HFF-Myc (cell line): ENCODE measurements around the gene PCGF6.
A peak's percentile ranks its signal among the peaks of the same experiment; 100 is the strongest.
"Not testable (repeated sequence)": the region's sequence is repeated elsewhere in the genome, so short reads cannot be mapped to it uniquely, and the experiment has no call there.

ENCODE experiments used
- DNase-seq: peaks from one replicate; pipeline ENCODE4 v3.0.0-alpha.2; 2011; ENCODE audit warnings: low read depth; ENCODE audit errors: extremely low read depth
- H3K4me3 ChIP-seq: replicated peaks from 2 replicates; pipeline ENCODE4 v1.5.1; 2011; ENCODE audit warnings: low read depth, mild to moderate bottlenecking, control low read depth, low read length
- TF ChIP-seq, protein P1 (sequence below): IDR thresholded peaks from 2 replicates; pipeline ENCODE4 v1.5.1; 2012; ENCODE audit warnings: mild to moderate bottlenecking, low read depth, low read length, control low read depth; ENCODE audit errors: missing control alignments

PCGF6 gene

GRCh38 chr10:103276896-103277712, 73.8 kb downstream of the PCGF6 start, which contains the start of gene INA:
Gene INA, plus strand, starts transcription at chr10:103277138. Its CDS starts 74 bp downstream, at chr10:103277212.
- TF ChIP-seq, protein P1, sequence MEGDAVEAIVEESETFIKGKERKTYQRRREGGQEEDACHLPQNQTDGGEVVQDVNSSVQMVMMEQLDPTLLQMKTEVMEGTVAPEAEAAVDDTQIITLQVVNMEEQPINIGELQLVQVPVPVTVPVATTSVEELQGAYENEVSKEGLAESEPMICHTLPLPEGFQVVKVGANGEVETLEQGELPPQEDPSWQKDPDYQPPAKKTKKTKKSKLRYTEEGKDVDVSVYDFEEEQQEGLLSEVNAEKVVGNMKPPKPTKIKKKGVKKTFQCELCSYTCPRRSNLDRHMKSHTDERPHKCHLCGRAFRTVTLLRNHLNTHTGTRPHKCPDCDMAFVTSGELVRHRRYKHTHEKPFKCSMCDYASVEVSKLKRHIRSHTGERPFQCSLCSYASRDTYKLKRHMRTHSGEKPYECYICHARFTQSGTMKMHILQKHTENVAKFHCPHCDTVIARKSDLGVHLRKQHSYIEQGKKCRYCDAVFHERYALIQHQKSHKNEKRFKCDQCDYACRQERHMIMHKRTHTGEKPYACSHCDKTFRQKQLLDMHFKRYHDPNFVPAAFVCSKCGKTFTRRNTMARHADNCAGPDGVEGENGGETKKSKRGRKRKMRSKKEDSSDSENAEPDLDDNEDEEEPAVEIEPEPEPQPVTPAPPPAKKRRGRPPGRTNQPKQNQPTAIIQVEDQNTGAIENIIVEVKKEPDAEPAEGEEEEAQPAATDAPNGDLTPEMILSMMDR: no peak
- DNase-seq: no peak
- peak within 1 kb of the TSS; percentile 41 for H3K4me3 ChIP-seq

DNA sequence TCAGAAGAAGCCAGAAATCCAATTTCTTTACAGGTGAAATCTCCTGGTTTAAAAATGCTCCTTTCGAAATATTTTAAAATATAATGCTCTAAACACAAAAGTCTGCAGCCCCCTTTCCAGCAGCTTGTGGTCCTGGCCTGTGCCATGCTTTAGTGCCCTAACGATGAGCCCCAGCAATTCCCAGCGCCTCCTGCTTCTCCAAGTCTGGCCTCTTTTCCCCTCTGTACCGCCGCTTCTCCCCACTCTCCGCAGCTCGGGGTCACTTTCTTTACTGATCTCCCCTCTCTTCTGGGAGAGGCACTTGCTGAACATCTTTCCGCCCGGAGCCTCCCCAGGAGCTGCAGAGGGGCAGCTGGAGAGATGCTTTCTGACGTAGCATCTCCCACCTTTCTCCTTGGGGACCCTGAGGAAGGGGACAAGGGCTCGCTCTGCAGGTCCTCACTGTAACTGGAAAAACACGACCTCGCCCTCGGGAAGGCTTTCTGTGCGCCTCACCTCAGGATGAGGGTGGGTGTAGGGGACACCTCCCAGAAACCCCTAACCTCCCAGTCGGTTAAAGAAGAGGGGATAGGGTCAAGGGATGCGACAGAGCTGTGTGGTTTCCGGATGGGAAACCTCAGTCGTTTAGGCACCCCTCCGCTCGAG, 74.6 kb downstream of the PCGF6 start:
- peak overlapping the region; percentile 41 for H3K4me3 ChIP-seq
- DNase-seq: no peak
- TF ChIP-seq, protein P1: no peak

- TF ChIP-seq, protein P1: no peak
- peak; percentile 98 for DNase-seq
- H3K4me3 ChIP-seq: no peak overlapping the region
Observed at GRCh38 chr10:103273041-103273441, 77.9 kb downstream of the PCGF6 start.

DNA sequence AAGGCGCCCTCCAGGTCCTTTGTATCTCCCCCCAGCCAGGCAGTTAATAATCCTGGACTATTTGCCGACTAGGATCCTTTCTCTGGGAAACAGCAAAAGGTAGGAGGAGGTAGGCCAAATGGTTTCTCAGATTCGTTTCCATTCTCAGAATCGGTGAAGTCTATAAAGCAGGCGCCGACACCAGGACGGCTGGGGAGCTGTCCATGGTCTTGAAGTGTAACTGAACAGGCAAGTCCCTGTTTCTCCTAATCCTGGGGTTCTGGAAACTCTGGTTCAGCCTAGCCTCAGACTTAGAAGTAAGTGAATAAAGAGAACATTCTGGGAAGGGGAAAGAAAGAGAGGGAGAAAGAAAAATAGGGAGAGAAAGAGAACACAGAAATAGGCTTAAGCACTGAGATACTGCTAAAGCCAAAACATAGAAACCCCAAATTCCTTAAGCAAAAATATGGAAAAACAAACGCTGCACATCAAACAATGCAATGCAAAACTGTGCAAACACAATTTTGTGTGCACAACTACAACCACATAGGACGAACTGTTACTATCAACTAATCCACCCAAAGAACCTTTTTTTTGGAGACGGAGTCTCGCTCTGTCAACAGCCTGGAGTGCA, 85.1 kb downstream of the PCGF6 start:
- TF ChIP-seq, protein P1: no peak
- H3K4me3 ChIP-seq: no peak overlapping the region
- no peak for DNase-seq

GRCh38 chr10:103262229-103262628, 88.7 kb downstream of the PCGF6 start:
- H3K4me3 ChIP-seq: no peak overlapping the region
- DNase-seq: no peak
- TF ChIP-seq, protein P1: no peak

- H3K4me3 ChIP-seq: no peak overlapping the region
- DNase-seq: no peak
- TF ChIP-seq, protein P1: no peak
Observed at GRCh38 chr10:103259989-103260388, 91.0 kb downstream of the PCGF6 start.

DNA sequence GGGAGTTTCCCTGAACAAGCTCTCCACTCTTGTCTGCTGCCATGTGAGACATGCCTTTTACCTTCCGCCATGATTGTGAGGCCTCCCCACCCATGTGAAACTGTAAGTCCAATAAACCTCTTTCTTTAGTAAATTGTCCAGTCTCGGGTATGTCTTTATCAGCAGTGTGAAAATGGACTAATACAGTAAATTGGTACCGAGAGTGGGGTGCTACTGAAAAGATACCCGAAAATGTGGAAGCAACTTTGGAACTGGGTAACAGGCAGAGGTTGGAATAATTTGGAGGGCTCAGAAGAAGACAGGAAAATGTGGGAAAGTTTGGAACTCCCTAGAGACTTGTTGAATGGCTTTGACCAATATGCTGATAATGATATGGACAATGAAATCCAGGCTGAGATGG, 92.0 kb downstream of the PCGF6 start:
- DNase-seq: not testable (repeated sequence)

More for the DNA sequence above, 92.0 kb downstream of the PCGF6 start:
- not testable (repeated sequence) for H3K4me3 ChIP-seq
